ENCODE measurements around the gene ENKD1.
A peak's percentile ranks its signal among the peaks of the same experiment; 100 is the strongest.

ENKD1 gene

DNA sequence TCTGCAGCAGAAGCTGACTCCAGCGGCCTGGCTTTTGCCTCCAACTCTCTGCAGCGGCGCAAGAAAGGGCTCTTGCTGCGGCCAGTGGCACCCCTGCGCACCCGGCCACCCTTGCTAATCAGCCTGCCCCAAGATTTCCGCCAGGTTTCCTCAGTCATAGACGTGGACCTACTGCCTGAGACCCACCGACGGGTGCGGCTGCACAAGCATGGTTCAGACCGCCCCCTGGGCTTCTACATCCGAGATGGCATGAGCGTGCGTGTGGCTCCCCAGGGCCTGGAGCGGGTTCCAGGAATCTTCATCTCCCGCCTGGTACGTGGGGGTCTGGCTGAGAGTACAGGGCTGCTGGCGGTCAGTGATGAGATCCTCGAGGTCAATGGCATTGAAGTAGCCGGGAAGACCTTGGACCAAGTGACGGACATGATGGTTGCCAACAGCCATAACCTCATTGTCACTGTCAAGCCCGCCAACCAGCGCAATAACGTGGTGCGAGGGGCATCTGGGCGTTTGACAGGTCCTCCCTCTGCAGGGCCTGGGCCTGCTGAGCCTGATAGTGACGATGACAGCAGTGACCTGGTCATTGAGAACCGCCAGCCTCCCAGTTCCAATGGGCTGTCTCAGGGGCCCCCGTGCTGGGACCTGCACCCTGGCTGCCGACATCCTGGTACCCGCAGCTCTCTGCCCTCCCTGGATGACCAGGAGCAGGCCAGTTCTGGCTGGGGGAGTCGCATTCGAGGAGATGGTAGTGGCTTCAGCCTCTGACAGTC is 4.5 kb downstream of the ENKD1 start:
- no peak for DNase-seq

GRCh38 chr16:67661101-67661761 is 5.3 kb downstream of the ENKD1 start:
- DNase-seq = no peak

GRCh38 chr16:67660564-67661028 is 6.0 kb downstream of the ENKD1 start, which contains the start of gene PARD6A:
PARD6A (plus strand) TSS chr16:67660960; CDS start chr16:67661039, 79 bp downstream.
- peak; percentile 90 for DNase-seq

GRCh38 chr16:67659675-67660563 is 6.6 kb downstream of the ENKD1 start, which contains the start of gene ACD:
ACD (minus strand) TSS chr16:67660260; CDS start chr16:67660220, 40 bp downstream.
- DNase-seq = peak; percentile 92

GRCh38 chr16:67658849-67659674 is 7.5 kb downstream of the ENKD1 start:
- DNase-seq = no peak

- no peak for DNase-seq
These were observed 8.6 kb downstream of the ENKD1 start for GRCh38 chr16:67657751-67658518.

GRCh38 chr16:67657017-67657608 is 9.4 kb downstream of the ENKD1 start:
- DNase-seq = no peak

DNA sequence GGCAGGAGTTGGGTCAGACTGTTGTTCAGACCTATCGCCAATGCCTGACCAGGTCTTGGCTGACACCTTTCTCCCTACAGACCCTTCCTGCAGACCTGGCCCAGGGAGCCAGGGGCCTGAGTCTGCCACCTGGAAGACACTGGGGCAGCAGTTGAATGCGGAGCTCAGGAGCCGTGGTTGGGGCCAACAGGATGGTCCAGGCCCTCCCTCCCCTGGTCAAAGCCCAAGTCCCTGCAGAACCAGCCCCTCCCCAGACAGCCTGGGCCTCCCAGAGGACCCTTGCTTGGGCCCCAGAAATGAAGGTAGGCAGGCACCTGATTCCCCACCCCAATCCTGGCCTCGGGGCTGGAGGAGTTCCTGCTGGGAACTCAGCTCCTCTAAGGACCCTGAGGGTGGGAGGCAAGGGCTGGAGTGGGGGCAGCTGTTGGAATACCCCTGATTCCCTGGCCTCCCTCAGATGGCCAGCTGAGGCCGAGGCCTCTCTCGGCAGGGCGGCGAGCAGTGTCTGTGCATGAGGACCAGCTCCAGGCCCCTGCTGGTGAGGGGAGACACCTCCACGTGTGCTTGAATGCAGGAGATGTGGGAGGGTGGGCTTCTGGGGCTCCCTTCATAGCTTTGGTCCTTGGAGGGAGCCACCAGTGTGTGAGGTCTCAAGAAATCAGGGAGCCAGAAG is 10.1 kb downstream of the ENKD1 start:
- DNase-seq = no peak

- DNase-seq = no peak
These were observed 11.2 kb downstream of the ENKD1 start for GRCh38 chr16:67655363-67655762.

DNA sequence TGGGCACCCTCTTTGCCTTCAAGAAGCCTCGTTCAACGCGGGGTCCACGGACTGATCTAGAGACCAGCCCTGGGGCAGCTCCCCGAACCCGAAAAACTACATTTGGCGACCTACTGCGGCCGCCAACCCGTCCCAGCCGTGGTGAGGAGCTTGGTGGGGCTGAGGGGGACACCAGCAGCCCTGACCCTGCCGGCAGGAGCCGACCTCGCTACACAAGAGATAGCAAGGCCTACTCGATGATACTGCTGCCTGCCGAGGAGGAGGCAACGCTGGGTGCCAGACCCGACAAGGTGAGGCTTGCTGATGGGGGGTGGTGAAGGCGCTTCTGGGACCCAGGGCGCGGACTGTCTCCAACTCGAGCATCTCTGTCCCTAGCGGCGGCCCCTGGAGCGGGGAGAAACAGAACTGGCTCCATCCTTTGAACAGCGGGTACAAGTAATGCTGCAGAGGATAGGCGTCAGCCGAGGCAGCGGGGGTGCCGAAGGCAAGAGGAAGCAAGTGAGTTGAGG is 12.1 kb downstream of the ENKD1 start:
- no peak for DNase-seq

- no peak for DNase-seq
These were observed 12.7 kb downstream of the ENKD1 start for GRCh38 chr16:67653789-67654402.

DNA sequence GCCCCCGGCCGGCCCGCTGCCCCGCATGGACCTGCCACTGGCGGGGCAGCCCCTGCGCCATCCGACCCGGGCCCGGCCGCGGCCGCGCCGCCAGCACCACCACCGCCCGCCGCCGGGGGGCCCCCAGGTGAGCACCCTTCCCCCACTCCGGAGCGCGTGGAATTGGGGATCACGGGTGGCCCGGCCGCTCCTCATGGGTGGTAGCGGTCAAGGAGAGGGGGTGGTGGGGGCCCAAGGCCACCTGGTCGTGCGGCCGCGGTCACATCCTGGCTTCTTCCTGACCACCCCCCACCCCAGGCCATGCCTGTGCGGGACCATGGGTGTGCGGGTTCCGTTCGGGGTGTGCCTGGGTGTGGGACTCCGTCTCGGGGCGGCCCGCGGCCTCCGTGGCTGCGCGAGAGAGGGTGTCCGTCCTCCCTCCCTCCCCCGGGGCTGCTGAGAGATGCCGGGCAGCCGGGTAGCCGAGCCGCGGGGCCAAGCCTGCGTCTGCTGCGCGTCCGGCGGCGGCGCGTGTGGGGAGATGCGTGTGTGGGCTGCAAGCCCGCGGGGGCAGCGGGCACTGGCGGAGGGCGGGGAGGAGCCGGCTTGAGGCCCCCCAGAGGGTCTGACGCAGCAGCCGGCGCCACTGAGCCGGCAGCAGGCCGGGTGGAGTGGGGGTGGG is 13.3 kb downstream of the ENKD1 start:
- no peak for DNase-seq

- DNase-seq = no peak
These were observed 13.9 kb downstream of the ENKD1 start for GRCh38 chr16:67652578-67653127.

DNA sequence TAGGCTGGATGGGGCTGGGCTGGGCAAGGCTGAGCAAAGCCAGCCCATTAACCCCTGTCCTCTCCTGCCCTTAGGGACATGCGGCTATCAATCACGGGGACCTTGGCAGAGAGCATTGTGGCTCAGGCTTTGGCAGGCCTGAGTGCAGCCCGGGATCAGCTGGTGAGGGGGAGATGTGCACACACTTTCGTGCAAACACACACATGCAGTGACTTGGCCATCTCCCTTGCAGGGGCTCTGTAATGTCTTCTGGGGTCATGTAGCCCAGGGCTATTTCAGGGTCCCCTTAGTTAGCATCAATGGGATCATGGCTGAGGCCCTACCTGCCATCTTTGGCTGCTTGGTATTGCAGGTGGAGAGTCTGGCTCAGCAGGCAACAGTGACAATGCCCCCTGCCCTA is 14.7 kb downstream of the ENKD1 start:
- DNase-seq = no peak

DNA sequence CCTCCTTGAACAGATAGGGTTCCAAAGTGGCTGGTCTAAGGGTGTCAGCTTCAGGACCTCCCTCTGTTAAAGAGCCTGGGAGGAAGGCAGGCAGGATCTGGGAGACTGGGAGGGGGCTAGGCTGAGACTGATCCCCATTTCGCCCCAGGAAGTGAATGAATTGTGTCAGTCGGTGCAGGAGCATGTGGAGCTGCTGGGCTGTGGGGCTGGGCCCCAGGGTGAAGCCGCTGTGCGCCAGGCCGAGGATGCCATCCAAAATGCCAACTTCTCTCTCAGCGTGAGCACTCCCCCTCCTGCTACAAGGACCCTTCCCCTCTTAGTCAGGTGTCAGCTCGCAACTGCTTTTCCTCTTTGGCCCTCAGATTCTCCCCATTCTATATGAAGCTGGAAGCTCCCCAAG is 15.5 kb downstream of the ENKD1 start:
- no peak for DNase-seq

GRCh38 chr16:67650023-67650422 is 16.5 kb downstream of the ENKD1 start:
- no peak for DNase-seq

DNA sequence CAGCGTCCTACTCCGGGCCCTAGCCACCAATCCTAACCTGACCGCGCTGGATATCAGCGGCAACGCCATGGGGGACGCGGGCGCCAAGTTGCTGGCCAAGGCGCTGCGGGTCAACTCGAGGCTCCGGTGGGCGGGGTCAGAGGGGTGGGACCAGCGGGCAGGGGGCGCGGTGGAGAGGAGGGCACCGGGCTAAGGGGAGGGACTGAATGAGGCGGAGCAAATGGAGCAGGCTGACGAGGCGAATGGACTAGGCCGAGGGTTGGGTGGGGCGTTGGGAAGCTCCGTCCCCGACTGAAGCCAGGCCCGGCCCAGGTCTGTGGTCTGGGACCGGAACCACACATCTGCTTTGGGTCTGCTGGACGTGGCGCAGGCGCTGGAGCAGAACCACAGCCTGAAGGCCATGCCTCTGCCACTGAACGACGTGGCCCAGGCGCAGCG is 17.0 kb downstream of the ENKD1 start:
- DNase-seq = no peak

DNA sequence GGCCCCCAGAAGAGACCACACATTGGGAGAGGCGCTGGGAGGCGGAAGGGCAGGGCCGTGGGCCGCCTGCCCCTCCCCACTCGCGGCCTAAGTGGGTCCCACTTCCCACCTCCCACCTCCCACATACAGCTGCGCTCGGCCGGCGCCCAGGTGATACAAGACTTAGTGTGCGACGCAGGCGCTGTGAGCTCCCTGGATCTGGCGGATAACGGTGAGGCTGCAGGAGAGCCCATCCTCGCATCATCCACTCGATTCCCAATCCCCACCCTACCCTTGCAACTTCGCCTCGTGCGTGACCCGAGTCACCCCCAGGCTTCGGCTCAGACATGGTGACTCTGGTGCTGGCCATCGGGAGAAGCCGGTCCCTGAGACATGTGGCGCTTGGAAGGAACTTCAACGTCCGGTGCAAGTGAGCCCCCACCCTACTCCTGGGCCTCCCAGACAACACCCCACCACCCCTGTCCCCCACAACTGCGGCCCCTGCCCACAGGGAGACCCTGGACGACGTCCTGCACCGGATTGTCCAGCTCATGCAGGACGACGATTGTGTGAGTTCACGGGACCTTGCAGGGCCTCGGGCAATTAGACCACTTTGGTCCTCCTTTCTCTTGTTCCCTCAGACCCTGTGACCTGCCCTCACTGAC is 17.7 kb downstream of the ENKD1 start:
- DNase-seq = no peak
